SKM-1 (cell line): Measurements from ENCODE around the gene KY.

ENCODE experiments used
- DNase-seq: peaks from one replicate; lab custom pipeline; 2025; ENCODE audit not compliant: unreplicated experiment; lab: John Stamatoyannopoulos, UW

Gene KY

GRCh38 chr3:134672571-134672970, 21.7 kb upstream of the KY start:
- DNase-seq, result no peak

- DNase-seq, result no peak
Measured at GRCh38 chr3:134667956-134668355, 17.1 kb upstream of the KY start.

GRCh38 chr3:134667406-134667805, 16.6 kb upstream of the KY start:
- DNase-seq, result no peak

GRCh38 chr3:134666885-134667284, 16.1 kb upstream of the KY start:
- DNase-seq, result no peak

GRCh38 chr3:134666466-134666865, 15.6 kb upstream of the KY start:
- no peak for DNase-seq

- DNase-seq, result no peak
Measured at GRCh38 chr3:134666052-134666451, 15.2 kb upstream of the KY start.

- DNase-seq, result no peak
Measured at GRCh38 chr3:134665243-134665642, 14.4 kb upstream of the KY start.

- no peak for DNase-seq
Measured at GRCh38 chr3:134663721-134664456, 13.1 kb upstream of the KY start.

GRCh38 chr3:134660046-134660441, 9.2 kb upstream of the KY start:
- no peak for DNase-seq

GRCh38 chr3:134659391-134660045, 8.7 kb upstream of the KY start:
- DNase-seq, result no peak

GRCh38 chr3:134658555-134658954, 7.7 kb upstream of the KY start:
- DNase-seq, result no peak

GRCh38 chr3:134656211-134656800, 5.5 kb upstream of the KY start:
- no peak for DNase-seq

- DNase-seq, result no peak
Measured at GRCh38 chr3:134655706-134656105, 4.9 kb upstream of the KY start.

- DNase-seq, result no peak
Measured at GRCh38 chr3:134654031-134654430, 3.2 kb upstream of the KY start.

- no peak for DNase-seq
Measured at GRCh38 chr3:134652886-134653630, 2.2 kb upstream of the KY start.

- DNase-seq, result no peak
Measured at GRCh38 chr3:134652409-134652831, 1.6 kb upstream of the KY start.

- DNase-seq, result no peak
Measured at GRCh38 chr3:134651347-134652041, 672 bp upstream of the KY start.

GRCh38 chr3:134649106-134649705, 1.6 kb downstream of the KY start:
- DNase-seq, result no peak

GRCh38 chr3:134647902-134648760, 2.7 kb downstream of the KY start:
- DNase-seq, result no peak

- DNase-seq, result no peak
Measured at GRCh38 chr3:134646086-134646485, 4.7 kb downstream of the KY start.
